HG02938 (cell line): ENCODE results near the gene ZAR1L.

ENCODE experiments used
- ATAC-seq: cut with Tn5 transposase; IDR thresholded peaks from one replicate; pipeline ENCODE4 v1.9.1; 2021; ENCODE audit warnings: mild to moderate bottlenecking, moderate library complexity; ENCODE audit not compliant: unreplicated experiment

Gene ZAR1L

DNA sequence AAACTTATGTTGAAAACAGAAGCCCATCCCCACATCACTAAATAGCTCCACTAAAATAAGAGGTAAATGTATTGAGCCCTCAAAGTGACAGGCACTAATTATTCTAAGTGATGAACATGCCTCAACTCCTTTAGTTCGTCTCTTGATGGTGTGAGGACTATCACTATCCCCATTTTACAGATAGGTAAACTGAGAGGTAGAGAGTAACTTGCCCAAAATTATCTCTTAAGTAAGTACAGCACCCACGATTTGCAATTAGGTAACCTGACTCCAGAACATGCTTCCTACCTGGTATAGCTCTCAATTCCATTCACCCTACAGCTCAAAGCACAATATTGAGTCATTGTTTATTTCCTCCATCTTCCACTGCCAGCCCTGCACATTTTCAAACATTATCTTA is 12.7 kb downstream of the ZAR1L start:
- no peak for ATAC-seq

DNA sequence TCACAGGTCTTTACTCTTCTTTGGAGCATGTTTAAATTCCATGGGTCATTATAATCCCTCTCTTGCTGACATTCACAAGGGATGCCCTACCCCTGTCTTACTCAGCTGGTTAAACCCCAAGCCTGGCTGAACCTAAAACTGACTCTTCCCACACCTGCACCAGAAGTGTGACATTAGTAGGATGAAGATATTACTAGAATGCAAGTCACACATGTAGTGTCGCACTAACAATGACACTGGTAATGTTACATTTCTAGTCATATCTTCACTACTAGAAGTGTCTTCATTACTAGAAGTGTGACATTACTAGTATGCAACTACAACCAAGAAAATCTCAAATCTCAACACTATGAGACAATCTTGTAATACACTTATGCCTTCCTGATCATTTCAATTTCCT is 14.2 kb downstream of the ZAR1L start:
- no peak for ATAC-seq

DNA sequence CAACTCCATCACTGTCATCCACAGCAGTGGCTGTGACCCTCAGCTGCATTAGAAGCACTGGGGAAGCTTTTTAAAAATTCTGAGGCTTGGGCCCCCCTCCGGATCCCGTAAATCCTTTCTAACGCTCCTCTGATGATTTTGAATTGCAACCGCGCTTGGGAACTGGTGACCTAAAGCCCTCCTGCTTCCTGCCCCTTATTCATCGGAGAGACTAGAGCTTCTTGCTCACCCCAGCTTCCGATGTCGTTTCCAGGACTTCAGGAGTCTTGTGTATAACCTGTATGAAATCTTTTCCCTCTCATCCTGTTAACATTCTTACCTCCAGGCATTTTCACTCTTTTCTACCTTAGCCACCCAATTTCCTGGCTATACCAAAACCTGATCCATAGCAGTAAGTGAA is 14.8 kb downstream of the ZAR1L start:
- no peak for ATAC-seq

DNA sequence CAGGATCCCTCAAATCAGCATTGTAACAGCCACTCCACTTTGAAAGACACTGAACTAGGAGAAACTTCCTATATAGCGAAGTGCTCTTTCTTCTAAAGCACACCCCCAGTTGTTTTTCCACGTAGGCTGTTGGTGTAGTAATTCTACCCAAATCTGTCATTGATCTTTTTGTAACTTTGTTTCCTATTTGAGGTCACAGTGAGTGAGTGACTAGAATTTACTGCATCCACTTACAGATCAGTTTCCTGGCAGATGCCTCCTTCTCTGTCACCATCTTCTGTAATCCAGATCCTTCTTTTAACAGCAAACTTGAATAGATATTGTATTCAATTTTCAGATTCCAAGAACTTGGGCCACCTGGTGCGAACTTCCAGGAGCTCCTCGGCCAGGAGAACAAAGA is 15.3 kb downstream of the ZAR1L start:
- no peak for ATAC-seq

DNA sequence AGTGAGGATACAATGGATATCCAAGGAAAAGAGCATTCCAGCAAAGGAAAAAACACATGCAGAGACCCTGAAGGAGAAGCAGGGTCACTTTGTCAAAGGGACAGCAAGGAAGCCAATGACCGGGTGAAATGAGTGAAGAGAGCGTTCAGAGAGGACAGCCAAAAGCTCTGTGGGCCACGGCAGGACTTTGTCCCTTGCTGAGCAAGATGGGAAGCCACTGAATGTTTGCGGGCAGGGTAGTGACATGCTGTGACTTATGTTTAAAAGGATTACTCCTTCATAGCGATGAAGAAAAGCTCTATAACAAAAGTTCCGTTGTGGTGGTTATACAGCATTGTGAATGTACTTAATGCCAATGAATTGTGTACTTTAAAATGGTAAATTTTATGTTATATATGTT is 16.5 kb downstream of the ZAR1L start:
- no peak for ATAC-seq

DNA sequence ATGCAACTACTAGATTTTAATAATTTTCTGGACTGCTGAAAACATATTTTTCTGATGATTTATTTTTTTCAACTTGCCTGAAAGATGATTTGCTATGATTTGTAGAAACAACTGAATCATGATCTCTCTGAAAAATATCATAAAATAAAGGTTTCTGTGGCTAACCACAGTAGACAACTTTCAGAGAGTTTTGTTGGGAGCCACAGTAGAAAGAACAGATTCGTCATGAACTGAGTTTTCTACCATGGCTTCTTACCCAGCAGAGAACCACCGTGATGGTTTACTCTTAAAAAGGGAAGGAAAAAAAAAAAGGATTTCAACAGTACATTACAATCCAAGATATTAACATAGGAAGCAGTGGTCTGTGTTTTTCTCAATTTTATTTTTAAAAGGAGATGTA is 18.0 kb downstream of the ZAR1L start:
- ATAC-seq: no peak

DNA sequence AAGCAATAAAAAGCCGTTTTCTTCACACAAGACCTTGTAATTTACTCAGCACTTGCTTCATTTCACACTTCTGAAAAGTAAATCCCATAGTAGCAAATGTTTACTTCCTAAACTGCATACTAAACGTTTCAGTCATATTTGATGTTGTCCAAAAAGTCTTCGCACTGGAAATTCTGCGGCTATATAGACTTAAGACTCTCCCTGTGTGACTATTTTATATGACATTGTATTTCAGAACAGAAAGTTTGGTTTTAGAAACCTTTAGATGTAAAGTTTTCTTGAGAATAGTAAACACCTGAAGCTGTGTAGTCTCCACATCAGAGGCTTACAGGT is 29.6 kb downstream of the ZAR1L start:
- no peak for ATAC-seq

DNA sequence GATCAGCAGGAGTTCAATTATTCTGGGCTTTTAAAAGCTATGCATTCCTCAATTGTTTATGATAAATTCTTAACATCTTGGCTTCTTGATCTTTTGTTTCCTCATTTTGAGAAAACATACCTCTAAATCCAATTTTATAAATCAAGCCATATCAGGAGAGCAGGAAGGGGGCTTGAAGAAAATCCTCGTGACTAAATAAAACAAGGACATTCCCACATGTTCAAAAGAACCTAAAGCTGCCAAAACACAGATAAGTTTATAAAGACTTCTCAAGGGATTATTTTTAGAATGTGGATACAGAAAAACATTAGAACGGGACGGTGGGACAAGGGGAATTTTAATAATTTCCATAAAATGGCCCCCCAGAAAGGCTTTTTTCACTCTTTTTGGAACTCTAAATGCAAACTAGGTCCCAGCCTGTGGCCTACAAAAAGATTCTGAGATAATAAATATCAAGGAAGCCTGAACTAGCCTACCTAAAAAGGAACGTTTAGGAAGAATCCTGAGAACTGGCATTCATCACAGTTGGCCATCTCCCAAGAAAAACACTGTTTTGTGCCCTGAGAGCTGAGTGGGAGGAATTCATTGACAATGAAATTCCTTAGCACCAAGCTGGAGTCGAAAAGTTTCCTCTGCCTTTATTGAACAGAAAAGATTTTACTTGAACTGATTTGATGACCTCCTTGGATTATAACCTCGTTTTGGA is 30.1 kb downstream of the ZAR1L start:
- no peak for ATAC-seq

DNA sequence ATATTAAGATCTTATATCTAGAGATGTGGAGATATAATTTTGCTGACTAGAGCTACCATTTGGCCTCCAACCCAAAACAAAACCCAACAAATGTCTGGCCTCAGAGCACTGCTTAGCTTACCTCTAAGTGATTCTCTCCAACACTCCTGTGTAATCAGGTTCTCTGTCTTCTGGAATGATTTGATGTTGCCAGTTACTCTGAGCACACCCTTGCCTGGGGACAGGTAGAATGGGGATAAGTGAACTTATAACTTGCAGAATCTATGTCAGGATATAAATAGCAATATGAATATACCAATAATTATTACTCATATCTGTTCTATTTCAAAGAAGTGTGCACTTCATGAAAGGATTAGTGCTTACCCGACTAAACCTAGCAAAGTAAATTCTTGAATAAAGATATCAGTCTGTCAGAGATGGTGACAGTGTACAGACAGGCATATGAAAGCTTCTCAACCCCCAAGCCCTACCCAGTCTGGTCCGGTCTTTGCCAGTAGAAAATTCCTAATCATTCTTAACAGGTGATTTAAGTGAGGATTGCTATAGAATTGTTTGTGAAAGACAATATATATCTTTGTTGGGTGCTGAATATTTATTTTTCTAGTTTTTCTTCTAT is 33.0 kb downstream of the ZAR1L start:
- no peak for ATAC-seq

DNA sequence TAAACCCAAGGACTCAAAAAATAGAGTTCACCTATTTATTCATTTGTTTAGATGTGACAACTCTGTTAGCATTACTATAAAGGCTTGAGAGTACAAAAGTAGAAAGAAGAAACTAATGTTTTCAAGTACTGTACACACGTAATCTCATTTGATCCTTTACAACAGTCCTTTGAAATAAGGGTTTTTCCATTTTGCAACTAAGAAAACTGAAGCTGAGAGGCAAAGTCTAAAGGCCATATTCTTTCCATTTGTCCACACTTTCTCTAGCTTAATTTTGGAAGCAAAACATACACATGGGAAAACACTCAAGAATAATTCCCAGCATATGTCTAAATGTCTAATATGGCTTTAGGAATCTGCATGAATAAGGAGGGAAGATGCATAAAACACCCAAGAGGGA is 34.1 kb downstream of the ZAR1L start:
- ATAC-seq: no peak

DNA sequence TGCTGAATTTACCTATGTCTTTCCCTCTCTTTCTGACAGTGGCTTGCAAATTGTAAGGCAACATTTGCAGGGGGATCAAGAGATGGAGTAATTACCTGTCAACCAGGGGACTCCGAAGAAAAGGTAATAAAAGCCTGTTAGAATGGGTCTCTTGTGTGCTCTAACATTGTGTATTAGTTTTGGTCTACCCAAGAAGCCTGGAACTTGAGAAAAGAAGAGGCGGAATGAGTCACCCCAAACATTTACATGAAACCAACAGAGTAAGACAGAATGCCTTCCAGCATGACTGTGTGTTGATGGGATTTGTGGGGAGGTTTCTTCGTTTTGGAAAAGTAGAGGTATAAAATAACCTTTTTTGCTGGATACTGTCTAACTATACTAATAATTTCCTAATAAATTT is 36.7 kb downstream of the ZAR1L start:
- no peak for ATAC-seq

DNA sequence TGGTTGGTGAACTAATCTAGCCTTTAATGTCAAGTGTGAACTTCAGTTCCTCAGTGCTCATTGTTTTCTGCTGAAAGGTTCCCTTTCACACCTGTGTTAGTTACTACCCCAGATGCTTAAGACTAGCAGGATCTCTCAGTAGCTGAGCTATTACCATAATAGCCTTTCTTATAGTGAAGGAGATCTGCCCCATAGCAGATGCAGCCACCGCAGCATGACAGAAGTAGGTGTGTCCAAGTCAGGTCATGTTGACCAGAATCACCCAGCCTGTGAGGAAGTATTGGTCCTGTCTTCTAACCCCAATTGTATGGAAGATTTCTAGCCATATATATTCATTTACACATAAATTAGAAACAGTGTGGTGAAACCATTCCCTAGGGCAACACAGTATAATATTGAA is 37.3 kb downstream of the ZAR1L start:
- no peak for ATAC-seq

DNA sequence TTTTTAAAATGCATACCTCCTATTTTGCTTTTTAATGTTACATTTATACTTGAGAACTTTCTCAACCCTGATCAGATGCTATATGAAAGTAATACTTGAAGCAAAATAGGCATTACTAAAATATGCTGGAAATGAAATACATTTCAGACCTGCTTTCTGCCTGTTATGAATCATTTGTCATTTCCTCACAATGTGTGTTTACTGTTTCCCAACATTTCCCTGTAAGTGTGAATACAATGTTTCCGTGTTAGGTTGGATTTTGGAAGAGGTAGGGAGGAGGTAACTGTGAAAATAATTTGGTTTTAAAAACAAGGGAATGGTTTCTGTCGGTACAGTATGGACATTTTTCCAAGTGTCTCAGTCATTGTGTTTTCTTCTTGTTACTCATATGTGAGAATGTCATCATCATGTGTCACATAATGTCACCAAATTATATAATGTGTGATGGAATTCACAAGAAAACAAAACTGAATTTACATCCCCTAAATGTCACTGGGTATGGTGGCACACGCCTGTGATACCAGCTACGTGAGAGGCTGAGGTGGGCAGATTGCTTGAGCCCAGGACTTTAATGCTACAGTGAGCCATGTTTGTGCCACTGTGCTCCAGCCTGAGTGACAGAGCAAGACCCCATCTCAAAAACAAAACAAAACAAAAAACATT is 43.0 kb downstream of the ZAR1L start:
- no peak for ATAC-seq

DNA sequence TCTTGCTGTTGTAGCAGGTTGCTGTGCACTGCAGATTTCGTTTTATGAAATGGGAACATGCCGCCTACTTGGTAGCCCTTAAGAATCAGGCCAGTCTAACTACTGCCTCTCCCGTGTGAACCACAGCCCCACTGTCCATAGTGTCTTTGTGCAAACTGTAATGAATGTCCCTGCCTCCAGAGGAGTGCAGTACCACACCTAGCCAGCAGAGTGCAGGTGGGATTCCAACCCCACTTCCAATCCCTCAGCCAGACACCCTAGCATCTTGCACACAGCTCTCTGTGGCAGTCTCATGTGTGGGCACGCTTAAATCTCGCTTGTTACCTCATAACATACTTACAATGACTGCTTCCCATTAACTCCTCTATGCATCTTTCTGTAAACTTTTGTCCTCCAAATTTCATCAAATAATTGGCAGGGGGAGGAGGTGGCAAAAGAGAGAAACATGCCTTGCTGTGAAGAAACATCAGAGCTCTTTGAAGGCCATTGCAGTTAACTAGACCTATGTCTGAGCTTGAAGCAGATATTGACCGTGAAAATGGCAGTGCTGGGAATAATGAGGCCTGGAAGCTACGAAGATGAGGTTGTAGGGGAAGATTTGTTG is 47.2 kb downstream of the ZAR1L start:
- peak; percentile 86 for ATAC-seq

DNA sequence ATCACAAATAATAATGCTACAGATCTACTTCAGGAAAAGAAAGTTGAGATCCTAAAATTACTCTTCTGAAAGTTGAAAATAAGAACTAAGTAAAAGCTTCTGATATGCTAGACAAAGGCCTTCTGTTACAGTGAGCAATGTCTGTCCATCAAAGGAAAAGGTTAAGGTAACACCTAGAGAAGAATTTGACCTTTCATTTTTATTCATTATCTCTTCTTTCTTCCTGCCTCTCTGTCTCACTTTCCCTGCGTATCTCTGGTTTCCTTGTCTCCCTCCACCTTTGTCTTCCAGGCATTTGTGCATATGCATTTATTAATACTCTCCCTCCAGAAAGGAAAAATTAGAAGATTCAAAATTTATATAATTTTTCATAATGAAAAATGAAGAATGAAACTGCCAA is 49.0 kb downstream of the ZAR1L start:
- no peak for ATAC-seq

DNA sequence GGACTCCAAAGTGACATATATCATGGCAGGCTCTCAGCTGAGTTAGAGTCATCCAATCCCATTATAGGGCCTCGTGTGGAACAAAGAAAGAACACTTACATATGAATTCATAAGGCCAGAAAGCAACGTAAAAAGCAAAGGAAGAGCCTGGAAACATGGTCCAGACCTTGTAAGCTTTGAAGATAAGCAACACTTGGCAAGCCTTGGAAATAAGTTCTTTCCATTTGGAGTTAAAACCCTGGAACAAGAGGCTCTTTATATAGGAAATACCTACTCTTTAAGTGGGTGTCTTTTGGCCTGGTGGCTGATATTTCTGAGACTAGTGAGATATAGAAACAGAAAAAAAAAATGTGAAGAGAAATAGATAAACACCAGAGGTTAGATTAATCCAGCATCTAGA is 49.4 kb downstream of the ZAR1L start:
- no peak for ATAC-seq

DNA sequence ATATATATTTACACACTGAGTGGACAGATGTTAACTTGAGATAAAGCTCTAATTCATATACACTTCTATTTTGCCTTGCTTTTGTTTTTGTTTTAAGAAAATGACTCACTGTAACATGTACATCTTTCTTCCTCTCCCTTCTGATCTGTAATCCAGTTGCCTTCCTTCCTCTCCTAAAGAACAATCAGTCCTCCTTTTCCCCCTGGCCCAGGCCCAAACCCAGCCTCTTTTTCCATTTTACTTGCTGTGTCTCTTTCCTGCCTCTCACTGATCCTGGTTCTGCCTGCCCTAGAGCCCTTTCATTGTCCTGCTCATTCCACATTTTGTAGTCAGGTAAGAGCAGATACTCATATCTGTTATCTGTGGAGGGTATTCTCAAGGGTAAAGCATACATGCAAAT is 50.8 kb downstream of the ZAR1L start:
- ATAC-seq: no peak

DNA sequence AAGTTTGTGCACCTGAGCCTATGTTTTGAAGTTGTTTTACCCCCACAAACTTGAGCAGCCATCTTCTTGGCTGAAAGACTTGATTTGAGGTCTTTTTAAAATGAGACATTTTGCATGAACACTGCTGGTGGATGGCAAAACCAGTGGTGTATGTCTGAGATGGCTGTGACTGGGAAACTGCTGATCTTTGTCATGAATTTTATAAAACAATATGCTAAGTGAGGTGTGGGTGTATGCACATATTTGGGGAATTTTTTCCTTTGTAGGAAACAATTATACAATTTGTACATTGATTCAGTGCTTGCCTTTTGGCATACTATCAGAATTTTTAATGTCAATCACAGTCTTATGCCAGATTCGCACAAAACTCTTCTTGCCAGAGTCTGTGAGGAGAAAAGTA is 52.5 kb downstream of the ZAR1L start:
- no peak for ATAC-seq

DNA sequence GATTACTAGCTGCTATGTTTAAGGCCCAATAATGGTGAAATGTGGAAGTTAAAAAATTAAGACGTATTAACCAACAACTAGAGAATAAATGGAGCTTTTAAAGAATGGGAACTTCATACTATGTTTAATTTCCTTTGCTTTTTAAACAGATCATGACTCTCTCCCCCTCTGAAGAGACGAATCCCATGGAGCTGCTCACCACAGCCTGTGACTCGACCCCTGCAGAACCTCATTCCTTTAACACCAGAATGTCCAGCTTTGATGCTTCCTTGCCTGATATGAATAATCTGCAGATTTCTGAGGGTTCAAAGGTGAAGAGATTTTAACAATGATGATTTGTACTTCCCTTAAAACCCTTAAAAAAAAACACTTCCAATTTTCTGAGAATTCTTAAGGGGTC is 53.0 kb downstream of the ZAR1L start:
- ATAC-seq: no peak

DNA sequence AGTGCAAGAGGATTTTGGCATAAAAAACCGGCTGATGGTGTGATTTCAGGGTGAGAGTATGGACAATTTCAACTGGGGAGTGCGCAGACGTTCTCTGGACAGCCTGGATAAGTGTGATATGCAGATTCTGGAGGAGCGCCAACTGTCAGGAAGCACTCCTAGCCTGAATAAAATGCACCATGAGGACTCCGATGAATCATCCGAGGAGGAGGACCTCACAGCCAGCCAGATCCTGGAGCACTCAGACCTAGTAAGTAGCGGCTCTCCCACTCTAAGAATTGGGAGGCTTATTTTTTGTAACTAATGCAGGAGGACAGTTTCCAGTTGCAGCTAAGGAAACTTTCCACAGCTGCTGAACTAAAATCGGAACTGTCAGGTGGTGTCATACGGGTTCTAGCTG is 53.6 kb downstream of the ZAR1L start:
- ATAC-seq: no peak

DNA sequence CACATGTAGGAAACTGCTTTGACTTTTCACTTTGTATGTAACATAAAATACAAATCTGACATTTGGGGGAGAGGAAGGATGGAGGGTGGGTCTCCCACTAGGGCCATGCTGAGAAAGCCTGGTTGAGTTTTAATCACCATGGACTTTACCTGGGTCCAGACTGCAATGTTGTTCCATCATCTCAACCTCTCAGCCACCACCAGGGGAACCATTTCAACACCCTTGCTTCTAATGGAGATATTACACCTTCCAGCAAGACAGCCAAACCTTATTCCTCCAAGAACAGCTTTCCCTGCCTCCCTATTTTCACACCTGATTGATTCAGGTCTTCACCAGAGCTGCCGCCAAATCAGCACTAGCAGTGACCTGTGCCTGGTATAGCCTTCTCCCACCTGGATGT is 56.0 kb downstream of the ZAR1L start:
- ATAC-seq: no peak

DNA sequence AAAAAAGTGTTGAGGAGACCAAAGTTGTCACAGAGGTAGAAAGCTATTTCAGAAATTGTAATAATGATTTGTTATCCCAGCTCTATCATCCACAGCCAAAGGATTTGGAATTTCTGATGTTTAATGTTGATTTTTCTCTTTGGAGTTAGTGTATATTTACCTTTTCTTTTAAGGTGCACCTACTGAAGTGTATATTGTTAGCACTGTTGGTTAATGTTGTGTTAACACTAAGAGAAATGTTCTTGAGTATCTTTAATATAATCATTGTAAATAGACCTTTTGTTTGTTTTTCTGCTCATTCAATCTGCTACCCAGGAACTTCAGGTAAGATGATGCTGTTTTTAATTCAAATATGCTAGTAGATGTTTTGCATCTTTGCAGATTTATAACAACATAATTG is 57.5 kb downstream of the ZAR1L start:
- no peak for ATAC-seq
